GM12874 (cell line): ENCODE results near the gene MYRF.

Source experiments
- CTCF ChIP-seq: IDR thresholded peaks from 2 replicates; pipeline ENCODE4 v1.5.1; 2011; ENCODE audit warnings: low read depth, mild to moderate bottlenecking, control low read depth, low read length, moderate library complexity; ENCODE audit not compliant: insufficient read depth

The MYRF gene

DNA sequence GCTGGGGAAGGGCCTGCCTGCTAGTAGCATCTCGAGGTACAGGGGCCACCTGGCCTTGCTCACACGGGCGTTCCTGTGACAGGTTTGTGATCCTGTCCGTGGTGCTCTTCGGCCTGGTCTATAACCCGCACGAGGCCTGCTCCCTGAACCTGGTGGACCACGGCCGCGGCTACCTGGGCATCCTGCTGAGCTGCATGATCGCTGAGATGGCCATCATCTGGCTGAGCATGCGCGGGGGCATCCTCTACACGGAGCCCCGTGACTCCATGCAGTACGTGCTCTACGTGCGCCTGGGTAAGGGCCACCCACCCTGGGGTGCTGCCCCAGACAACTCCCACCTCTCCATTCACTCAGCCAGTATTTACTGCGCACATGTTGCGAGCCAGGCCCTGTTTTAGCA, 31.8 kb upstream of the MYRF start:
- no peak for TF ChIP-seq CTCF

GRCh38 chr11:61724437-61724836, 28.0 kb upstream of the MYRF start:
- no peak for TF ChIP-seq CTCF

- no peak for TF ChIP-seq CTCF
Measured at GRCh38 chr11:61725781-61726231, 26.6 kb upstream of the MYRF start.

GRCh38 chr11:61726775-61727174, 25.7 kb upstream of the MYRF start:
- TF ChIP-seq CTCF = no peak

GRCh38 chr11:61727401-61727811, 25.0 kb upstream of the MYRF start:
- TF ChIP-seq CTCF = no peak

GRCh38 chr11:61728066-61728939, 24.1 kb upstream of the MYRF start:
- TF ChIP-seq CTCF = no peak

- TF ChIP-seq CTCF = no peak
Measured at GRCh38 chr11:61728940-61729219, 23.6 kb upstream of the MYRF start.
